ENCODE measurements around the gene RIPK3. TPM values are rescaled to one million over a fixed set of nuclear protein-coding genes. Genes with fewer than 3 reads are reported as not detected.

The RIPK3 gene
- total RNA-seq, 2 experiments from 2014 or later, result 5.9 to 6.5 TPM

DNA sequence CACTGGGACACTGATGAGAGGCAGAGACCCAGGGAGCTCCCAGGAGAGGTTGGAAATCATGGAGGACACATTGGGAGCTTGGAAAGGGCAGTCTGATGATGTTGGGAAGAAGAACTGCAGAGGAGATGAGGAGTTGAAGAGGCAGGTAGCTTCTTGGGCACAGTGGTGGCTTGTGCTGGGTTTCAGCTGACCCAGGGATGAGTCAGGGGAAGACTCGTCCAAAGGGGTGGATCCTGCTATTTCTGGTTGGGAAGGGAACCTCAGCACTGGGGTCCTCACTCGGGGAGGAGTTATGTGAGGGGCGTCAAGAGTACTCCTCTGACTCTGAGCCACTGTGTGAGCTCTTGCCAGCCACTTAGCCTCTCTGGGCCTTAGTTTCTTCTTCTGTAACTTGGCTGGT lies 16.4 kb downstream of the RIPK3 start:
- no peak for DNase-seq
- CTCF ChIA-PET, result interaction anchor here (0.8 to 10.2 kb wide), 4 partner anchors 10 to 108 kb away, joined by 3 to 88 read pairs (median 12); partner anchors contain the start of genes ADCY4, CIDEB and RIPK3
- intact Hi-C loops (cut with micrococcal nuclease), result no loop called here
- no peak for ATAC-seq
- Mint-ChIP-seq H3K9me3 (no peaks in the 10 kb centered on the region), H3K36me3 (ENCODE audit: low read depth) (no peaks in the 10 kb centered on the region), H3K4me3 (no peak overlapping the region), H3K4me1 (ENCODE audit: low read depth) (peaks cover 7% of the 10 kb centered on the region), H3K27ac (no peak overlapping the region), H3K27me3 (no peaks in the 10 kb centered on the region)
- POLR2A ChIA-PET, result interaction anchor here (1.2 kb wide), 1 partner anchor 13 kb away, joined by 4 read pairs; the partner anchor contains the start of gene LTB4R2
- TF ChIP-seq CTCF (IDR thresholded peaks at IDR 0.05), result no peak

- H3K4me1 Mint-ChIP-seq (ENCODE audit: low read depth), result peaks cover 7% of the 10 kb centered on the region
- no peak for DNase-seq
- no peaks in the 10 kb centered on the region for H3K36me3 Mint-ChIP-seq (ENCODE audit: low read depth)
- no peaks in the 10 kb centered on the region for H3K9me3 Mint-ChIP-seq
- ChIA-PET POLR2A (interaction anchor here (1.2 kb wide), 1 partner anchor 12 kb away, joined by 4 read pairs; the partner anchor contains the start of gene LTB4R2), CTCF (interaction anchor here (1.2 to 10.2 kb wide), 4 partner anchors 11 to 109 kb away, joined by 3 to 88 read pairs (median 12); partner anchors contain the start of genes ADCY4, CIDEB and LTB4R)
- TF ChIP-seq CTCF (IDR thresholded peaks at IDR 0.05), result no peak
- no peak overlapping the region for H3K4me3 Mint-ChIP-seq
- no peaks in the 10 kb centered on the region for H3K27me3 Mint-ChIP-seq
- no peak overlapping the region for H3K27ac Mint-ChIP-seq
- intact Hi-C loops (cut with micrococcal nuclease), result no loop called here
- no peak for ATAC-seq
These were observed 17.1 kb downstream of the RIPK3 start for GRCh38 chr14:24322672-24323071.

GRCh38 chr14:24321212-24321975 lies 18.4 kb downstream of the RIPK3 start:
- peaks cover 6% of the 10 kb centered on the region for H3K4me1 Mint-ChIP-seq (ENCODE audit: low read depth)
- ChIA-PET CTCF (interaction anchor here (1.0 to 10.2 kb wide), 5 partner anchors 8 to 13 kb away, joined by 3 to 88 read pairs (median 5); partner anchors contain the start of genes ADCY4, CIDEB, LTB4R and LTB4R2), POLR2A (interaction anchor here (0.6 kb wide), 1 partner anchor 12 kb away, joined by 3 read pairs; no protein-coding TSS in a partner anchor)
- DNase-seq, result no peak
- no peak overlapping the region for H3K27ac Mint-ChIP-seq
- intact Hi-C loops (cut with micrococcal nuclease), result no loop called here
- ATAC-seq, result no peak
- H3K9me3 Mint-ChIP-seq, result no peaks in the 10 kb centered on the region
- H3K27me3 Mint-ChIP-seq, result no peaks in the 10 kb centered on the region
- TF ChIP-seq CTCF (IDR thresholded peaks at IDR 0.05), result no peak
- H3K4me3 Mint-ChIP-seq, result no peak overlapping the region
- H3K36me3 Mint-ChIP-seq (ENCODE audit: low read depth), result no peaks in the 10 kb centered on the region

GRCh38 chr14:24317141-24317928 lies 22.5 kb downstream of the RIPK3 start:
- ATAC-seq (peak; percentile 14), DNase-seq (no peak)
- intact Hi-C loops (cut with micrococcal nuclease), result no loop called here
- Mint-ChIP-seq H3K27me3 (no peaks in the 10 kb centered on the region), H3K9me3 (no peaks in the 10 kb centered on the region), H3K4me3 (no peak overlapping the region), H3K36me3 (ENCODE audit: low read depth) (peaks cover 9% of the 10 kb centered on the region), H3K27ac (no peak overlapping the region), H3K4me1 (ENCODE audit: low read depth) (peaks cover 39% of the 10 kb centered on the region)
- POLR2A ChIA-PET, result interaction anchor here (0.6 to 1.9 kb wide), 4 partner anchors 8 to 149 kb away, joined by 3 to 4 read pairs (median 4); partner anchors contain the start of genes CBLN3 and KHNYN
- no peak for TF ChIP-seq CTCF (IDR thresholded peaks at IDR 0.05)
- CTCF ChIA-PET, result interaction anchor here (1.3 to 10.2 kb wide), 7 partner anchors 8 to 119 kb away, joined by 3 to 88 read pairs (median 7); partner anchors contain the start of genes ADCY4, CIDEB, LTB4R and LTB4R2
